ENCODE data around the gene WNT10A.

- TF ChIP-seq CTCF (conservative IDR thresholded peaks at IDR 0.05; ENCODE audit: low read length) (no peak), EZH2phosphoT487 (IDR thresholded peaks at IDR 0.05; ENCODE audit: borderline replicate concordance) (no peak)
These were observed 30.1 kb downstream of the WNT10A start for GRCh38 chr2:218910741-218911140.
